ENCODE measurements around the gene DLEC1.

- TF ChIP-seq CTCF (conservative IDR thresholded peaks at IDR 0.05; ENCODE audit: low read length) (peak; percentile 55), EZH2phosphoT487 (IDR thresholded peaks at IDR 0.05; ENCODE audit: borderline replicate concordance) (no peak)
These were observed 111.9 kb downstream of the DLEC1 start for GRCh38 chr3:38150780-38151528.

Data from Loucy (cell line).